Omental fat pad (tissue), 4 donors: ENCODE measurements around the gene ILKAP. TPM values are rescaled to one million over a fixed set of nuclear protein-coding genes. Genes with fewer than 3 reads are reported as not detected.

ENCODE experiments used
- ATAC-seq: fragments of 150-250 bp; one replicate; pipeline ENCODE4 v1.9.1; 2016; ENCODE audit warnings: mild to moderate bottlenecking, moderate library complexity; ENCODE audit not compliant: low FRiP score
- DNase-seq: peaks from one replicate; pipeline ENCODE4 v3.0.0-alpha.2; 2019; ENCODE audit warnings: low spot score
- total RNA-seq, 4 donors: library from RNA; depleted of rRNA; stranded (reverse); fragments of >200 nt; gene quantifications; one replicate each; pipeline ENCODE4 v1.1.0, GENCODE V29; 2016
- TF ChIP-seq, protein P1 (sequence below), 3 donors: fragments of 450-650 bp; IDR thresholded peaks; one replicate each; pipeline ENCODE4 v1.5.1; 2016 to 2017; ENCODE audit warnings: antibody characterized with exemption in 3 of 3, mild to moderate bottlenecking in 3 of 3, moderate library complexity in 2 of 3

Gene ILKAP
- total RNA-seq, 4 donors from 2014 or later: 20.2 to 51.8 (median 29.7) TPM

DNA sequence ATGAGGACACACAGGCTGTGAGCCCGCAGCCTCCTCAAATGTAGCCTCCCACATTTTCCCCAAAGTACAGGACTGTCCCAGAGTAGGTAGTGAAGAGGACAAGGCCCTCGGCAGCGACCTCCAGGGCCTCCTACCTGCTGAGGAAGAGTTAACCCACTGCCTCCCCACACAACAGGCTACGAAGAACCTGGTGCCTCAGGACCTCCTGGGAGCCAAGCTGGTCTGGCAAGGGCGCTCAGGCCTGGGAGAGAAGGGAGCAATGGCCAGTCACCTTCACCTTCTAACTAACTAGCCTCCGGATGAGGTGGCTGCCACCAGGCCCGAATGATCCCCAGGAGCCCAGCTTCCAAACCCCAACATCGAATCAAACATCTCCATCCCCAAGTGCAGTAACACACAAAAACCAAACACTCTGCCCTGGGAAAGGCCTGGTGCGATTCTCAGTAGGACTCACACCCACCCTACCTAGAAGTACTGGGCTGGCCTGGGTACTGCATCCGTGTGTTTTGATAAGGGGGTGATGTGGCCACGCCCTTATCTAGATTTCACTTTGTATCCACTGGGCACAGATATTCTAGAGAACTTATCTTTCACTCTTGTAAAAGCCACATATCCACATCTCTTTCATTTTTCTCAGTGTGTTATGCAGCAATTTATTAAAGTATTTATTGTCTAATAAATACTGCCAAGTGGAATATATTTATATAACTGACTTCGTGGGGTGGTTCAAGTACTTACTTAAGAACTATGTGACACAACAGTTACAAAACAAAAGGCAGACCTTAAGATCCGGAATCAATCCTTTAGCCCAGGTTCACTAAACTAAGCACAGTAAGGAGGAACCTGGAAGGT is 35.1 kb downstream of the ILKAP start:
- ATAC-seq (no peak), DNase-seq (no peak)
- TF ChIP-seq, protein P1, sequence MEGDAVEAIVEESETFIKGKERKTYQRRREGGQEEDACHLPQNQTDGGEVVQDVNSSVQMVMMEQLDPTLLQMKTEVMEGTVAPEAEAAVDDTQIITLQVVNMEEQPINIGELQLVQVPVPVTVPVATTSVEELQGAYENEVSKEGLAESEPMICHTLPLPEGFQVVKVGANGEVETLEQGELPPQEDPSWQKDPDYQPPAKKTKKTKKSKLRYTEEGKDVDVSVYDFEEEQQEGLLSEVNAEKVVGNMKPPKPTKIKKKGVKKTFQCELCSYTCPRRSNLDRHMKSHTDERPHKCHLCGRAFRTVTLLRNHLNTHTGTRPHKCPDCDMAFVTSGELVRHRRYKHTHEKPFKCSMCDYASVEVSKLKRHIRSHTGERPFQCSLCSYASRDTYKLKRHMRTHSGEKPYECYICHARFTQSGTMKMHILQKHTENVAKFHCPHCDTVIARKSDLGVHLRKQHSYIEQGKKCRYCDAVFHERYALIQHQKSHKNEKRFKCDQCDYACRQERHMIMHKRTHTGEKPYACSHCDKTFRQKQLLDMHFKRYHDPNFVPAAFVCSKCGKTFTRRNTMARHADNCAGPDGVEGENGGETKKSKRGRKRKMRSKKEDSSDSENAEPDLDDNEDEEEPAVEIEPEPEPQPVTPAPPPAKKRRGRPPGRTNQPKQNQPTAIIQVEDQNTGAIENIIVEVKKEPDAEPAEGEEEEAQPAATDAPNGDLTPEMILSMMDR (IDR thresholded peaks at IDR 0.05): no peak

DNA sequence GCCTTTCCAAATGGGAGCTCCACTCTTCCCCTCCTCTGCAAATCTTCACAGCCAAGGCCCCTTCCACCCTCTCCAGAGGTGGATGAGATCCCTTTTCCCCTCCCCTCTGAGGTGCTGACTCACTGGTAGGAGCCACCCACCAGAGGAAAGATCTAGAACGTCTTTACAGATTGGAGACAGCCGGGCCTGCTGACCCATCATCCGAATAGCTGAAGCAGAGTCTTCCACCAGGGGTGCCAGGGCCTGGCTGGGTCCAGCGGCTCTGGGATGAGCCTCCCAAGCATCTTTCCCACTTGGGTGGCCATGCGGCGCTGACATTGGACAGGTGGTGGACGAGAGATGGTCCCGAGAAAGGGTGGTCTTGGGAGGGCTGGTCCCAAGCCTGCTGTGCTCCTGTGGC is 35.7 kb downstream of the ILKAP start:
- ATAC-seq (no peak), DNase-seq (no peak)
- TF ChIP-seq, protein P1 (IDR thresholded peaks at IDR 0.05): no peak

DNA sequence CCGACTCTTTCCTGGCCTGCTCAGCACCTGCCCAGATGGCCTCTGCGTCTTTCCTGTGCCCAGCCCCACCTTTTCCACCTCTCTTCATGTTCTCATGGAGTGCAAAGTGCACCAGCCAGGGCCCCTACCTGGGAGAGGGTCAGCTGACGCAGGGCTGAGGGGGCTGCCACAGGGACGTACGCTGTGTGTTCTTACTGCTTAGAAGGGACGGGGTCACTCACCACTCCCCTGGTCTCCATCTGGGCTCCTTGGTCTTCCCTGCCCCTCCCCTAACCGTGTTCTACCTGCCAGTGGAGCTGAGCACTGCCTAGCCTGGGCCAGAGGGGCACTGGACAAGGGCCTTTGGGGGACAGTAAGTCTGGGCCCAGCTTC is 36.2 kb downstream of the ILKAP start:
- TF ChIP-seq, protein P1 (IDR thresholded peaks at IDR 0.05): no peak
- no peak for ATAC-seq
- DNase-seq: no peak

DNA sequence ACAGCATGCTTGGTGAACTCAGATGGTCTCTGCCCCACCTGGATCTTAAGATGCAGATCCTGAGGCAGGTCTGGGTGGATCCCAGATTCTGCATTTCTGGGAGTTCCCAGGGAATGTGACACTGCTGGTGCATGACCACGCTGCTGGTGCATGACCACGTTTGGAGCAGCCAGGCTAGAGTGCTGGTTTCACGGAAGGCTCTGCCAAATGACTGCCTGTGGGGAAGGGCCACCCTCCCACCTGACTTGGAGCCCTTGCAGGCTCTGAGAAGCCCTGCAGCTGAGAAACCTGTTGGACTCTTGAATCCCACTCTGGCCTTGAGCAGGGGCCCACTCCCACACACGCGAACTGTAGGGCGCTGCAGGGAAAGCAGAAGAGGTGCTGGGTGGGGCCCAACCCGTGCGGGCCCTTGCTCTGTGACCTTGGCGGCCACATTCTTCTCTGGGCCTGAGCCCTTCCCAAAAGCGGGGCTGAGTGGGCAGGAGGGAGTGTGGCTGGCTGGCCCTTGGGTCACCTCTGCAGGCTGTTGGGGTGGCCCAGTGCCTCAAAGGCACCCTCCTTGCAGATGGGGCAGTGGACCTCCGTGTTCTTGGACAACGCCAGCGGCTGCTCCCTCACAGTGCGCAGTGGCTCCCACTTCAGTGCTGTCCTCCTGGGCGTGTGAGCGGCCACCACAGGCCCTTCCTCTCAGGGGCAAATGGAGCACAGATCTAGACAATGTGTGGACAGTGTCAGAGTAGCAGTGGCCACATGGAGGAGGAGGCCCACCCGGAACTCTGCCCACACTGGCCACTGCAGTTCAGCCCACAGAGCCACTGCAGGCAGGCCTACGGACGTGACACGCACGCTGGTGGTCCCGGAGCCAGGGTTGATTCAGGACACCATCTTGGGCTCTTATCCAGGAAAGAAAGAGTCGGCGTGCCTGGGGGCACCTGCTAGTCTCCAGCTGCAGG is 36.8 kb downstream of the ILKAP start:
- TF ChIP-seq, protein P1 (IDR thresholded peaks at IDR 0.05): no peak
- DNase-seq (no peak), ATAC-seq (no peak)

DNA sequence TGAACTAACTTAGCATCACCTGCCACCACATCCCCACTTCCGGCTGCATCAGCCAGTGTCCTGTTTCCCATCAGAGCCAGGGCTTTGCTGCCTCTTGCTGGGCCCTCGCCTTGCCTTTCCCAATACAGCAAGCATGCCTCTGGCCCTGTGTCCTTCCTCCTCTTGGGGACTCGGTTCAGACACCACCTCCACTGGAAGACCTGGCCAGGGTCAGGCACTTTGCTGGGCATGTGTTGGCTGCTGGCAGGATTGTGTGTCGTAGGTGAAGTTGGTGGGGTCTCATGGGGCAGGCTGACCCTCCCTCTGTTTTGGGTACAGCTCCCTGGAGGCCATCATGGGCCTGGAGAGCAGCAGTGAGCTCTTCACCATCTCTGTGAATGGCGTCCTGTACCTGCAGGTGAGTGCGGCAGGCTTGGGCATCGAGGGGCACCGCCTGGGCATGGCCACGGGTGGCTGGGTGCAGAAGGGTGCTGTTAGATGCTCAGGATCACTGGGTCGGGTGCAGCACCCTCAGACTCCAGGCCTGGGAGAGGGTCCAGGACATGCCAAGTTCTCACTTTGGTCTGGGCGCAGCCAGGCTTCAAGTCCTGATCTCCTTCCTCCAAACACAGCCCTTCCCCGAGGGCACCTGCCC is 38.1 kb downstream of the ILKAP start:
- TF ChIP-seq, protein P1 (IDR thresholded peaks at IDR 0.05): no peak
- ATAC-seq (no peak), DNase-seq (no peak)

DNA sequence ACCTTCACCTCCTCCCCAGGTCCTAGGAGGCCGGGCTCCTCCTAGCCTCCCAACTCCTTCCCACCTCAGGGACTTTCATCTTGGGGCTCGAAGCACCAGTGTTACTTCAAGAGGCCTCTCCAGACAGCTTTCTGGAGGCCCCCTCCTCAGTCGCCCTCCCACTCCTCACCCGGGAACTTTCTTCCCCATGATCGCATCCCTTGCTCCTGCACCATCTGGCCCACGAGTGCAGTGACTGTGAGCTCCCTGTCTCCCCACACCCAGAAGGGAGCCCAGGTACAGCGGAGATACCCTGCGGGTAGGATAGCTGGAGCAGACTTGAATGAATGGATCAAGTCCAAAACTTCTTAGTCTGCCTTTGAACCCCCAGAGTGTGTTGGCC is 38.6 kb downstream of the ILKAP start:
- no peak for ATAC-seq
- DNase-seq: no peak
- TF ChIP-seq, protein P1 (IDR thresholded peaks at IDR 0.05): no peak
